OCI-LY3 (cell line): ENCODE results near the gene XCR1.

Source experiments
- H2AFZ ChIP-seq: fragments of 200-600, 300-600 bp; shearing (Covaris generic); 2 replicates; pipeline ENCODE4 v1.6.0; 2014; ENCODE audit warnings: antibody characterized with exemption, low read depth, low read length
- H3K27ac ChIP-seq: fragments of 200-600, 300-600 bp; sonication (generic); 2 replicates; pipeline ENCODE4 v1.5.1; 2014; ENCODE audit warnings: mild to moderate bottlenecking, low read length, moderate library complexity, mixed read lengths
- H3K27me3 ChIP-seq: fragments of 200-600, 300-600 bp; sonication (generic); 2 replicates; pipeline ENCODE4 v1.6.1; 2014; ENCODE audit warnings: low read depth, low read length, mixed read lengths
- H3K36me3 ChIP-seq: fragments of 200-600, 300-600 bp; sonication (generic); replicated peaks from 2 replicates; pipeline ENCODE3; 2014; ENCODE audit warnings: low read depth, low read length, mixed read lengths
- H3K4me1 ChIP-seq: fragments of 300-600, 200-600 bp; sonication (generic); 2 replicates; pipeline ENCODE4 v1.6.1; 2014; ENCODE audit warnings: low read length, mixed read lengths
- H3K4me2 ChIP-seq: fragments of 200-600, 300-600 bp; sonication (generic); 2 replicates; pipeline ENCODE4 v1.6.1; 2014; ENCODE audit warnings: low read length, mixed read lengths
- H3K4me3 ChIP-seq: fragments of 300-600, 200-600 bp; sonication (generic); 2 replicates; pipeline ENCODE4 v1.5.1; 2014; ENCODE audit warnings: antibody characterized with exemption, mild to moderate bottlenecking, low read length, moderate library complexity
- H3K79me2 ChIP-seq: fragments of 300-600, 200-600 bp; shearing (Covaris generic); 2 replicates; pipeline ENCODE4 v1.6.1; 2014; ENCODE audit warnings: mild to moderate bottlenecking, low read length, mixed read lengths
- H3K9ac ChIP-seq: fragments of 300-600, 200-600 bp; shearing (Covaris generic); 2 replicates; pipeline ENCODE4 v1.6.0; 2014; ENCODE audit warnings: mild to moderate bottlenecking, low read length, moderate library complexity
- H3K9me3 ChIP-seq: fragments of 200-600, 300-600 bp; shearing (Covaris generic); 2 replicates; pipeline ENCODE4 v1.6.1; 2014; ENCODE audit warnings: low read length, mixed read lengths; ENCODE audit not compliant: insufficient read depth
- H4K20me1 ChIP-seq: fragments of 200-600, 300-600 bp; sonication (generic); 2 replicates; pipeline ENCODE4 v1.6.1; 2016; ENCODE audit warnings: low read length, mixed read lengths; ENCODE audit not compliant: insufficient read depth
- EZH2phosphoT487 ChIP-seq: fragments of 200-600 bp; shearing (Covaris generic); IDR thresholded peaks from 2 replicates; pipeline ENCODE4 v1.6.1; 2018; ENCODE audit warnings: antibody characterized with exemption, mixed run types, low read depth
- TF ChIP-seq, protein P1 (sequence below): fragments of 200-600, 300-600 bp; sonication (generic); IDR thresholded peaks from 2 replicates; pipeline ENCODE4 v1.5.1; 2014; ENCODE audit warnings: antibody characterized with exemption, low read length, low read depth

XCR1 gene

GRCh38 chr3:45986303-45986982, 40.8 kb downstream of the XCR1 start:
- no peak overlapping the region for H3K4me2 ChIP-seq
- H2AFZ ChIP-seq: no peak overlapping the region
- peaks cover 36% of the 10 kb centered on the region for H4K20me1 ChIP-seq
- TF ChIP-seq, protein P1, sequence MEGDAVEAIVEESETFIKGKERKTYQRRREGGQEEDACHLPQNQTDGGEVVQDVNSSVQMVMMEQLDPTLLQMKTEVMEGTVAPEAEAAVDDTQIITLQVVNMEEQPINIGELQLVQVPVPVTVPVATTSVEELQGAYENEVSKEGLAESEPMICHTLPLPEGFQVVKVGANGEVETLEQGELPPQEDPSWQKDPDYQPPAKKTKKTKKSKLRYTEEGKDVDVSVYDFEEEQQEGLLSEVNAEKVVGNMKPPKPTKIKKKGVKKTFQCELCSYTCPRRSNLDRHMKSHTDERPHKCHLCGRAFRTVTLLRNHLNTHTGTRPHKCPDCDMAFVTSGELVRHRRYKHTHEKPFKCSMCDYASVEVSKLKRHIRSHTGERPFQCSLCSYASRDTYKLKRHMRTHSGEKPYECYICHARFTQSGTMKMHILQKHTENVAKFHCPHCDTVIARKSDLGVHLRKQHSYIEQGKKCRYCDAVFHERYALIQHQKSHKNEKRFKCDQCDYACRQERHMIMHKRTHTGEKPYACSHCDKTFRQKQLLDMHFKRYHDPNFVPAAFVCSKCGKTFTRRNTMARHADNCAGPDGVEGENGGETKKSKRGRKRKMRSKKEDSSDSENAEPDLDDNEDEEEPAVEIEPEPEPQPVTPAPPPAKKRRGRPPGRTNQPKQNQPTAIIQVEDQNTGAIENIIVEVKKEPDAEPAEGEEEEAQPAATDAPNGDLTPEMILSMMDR: no peak
- no peak for TF ChIP-seq EZH2phosphoT487
- no peak overlapping the region for H3K4me3 ChIP-seq
- H3K79me2 ChIP-seq: peaks cover 38% of the 10 kb centered on the region
- H3K9me3 ChIP-seq: no peaks in the 10 kb centered on the region
- H3K36me3 ChIP-seq: peaks cover 30% of the 10 kb centered on the region
- H3K9ac ChIP-seq: no peak overlapping the region
- no peaks in the 10 kb centered on the region for H3K27me3 ChIP-seq
- H3K4me1 ChIP-seq: peaks cover 1% of the 10 kb centered on the region; the same call in 1 of the 2 replicates
- no peak overlapping the region for H3K27ac ChIP-seq

- H3K4me3 ChIP-seq: no peak overlapping the region
- H4K20me1 ChIP-seq: peaks cover 36% of the 10 kb centered on the region
- TF ChIP-seq, protein P1: no peak
- no peak for TF ChIP-seq EZH2phosphoT487
- H3K4me1 ChIP-seq: peaks cover 9% of the 10 kb centered on the region
- H3K9me3 ChIP-seq: no peaks in the 10 kb centered on the region
- no peak overlapping the region for H2AFZ ChIP-seq
- H3K79me2 ChIP-seq: peaks cover 34% of the 10 kb centered on the region
- no peak overlapping the region for H3K9ac ChIP-seq
- H3K27me3 ChIP-seq: no peaks in the 10 kb centered on the region
- peaks cover 37% of the 10 kb centered on the region for H3K36me3 ChIP-seq
- H3K27ac ChIP-seq: no peak overlapping the region
- H3K4me2 ChIP-seq: no peak overlapping the region
Measured at GRCh38 chr3:45985532-45986302, 41.6 kb downstream of the XCR1 start.

DNA sequence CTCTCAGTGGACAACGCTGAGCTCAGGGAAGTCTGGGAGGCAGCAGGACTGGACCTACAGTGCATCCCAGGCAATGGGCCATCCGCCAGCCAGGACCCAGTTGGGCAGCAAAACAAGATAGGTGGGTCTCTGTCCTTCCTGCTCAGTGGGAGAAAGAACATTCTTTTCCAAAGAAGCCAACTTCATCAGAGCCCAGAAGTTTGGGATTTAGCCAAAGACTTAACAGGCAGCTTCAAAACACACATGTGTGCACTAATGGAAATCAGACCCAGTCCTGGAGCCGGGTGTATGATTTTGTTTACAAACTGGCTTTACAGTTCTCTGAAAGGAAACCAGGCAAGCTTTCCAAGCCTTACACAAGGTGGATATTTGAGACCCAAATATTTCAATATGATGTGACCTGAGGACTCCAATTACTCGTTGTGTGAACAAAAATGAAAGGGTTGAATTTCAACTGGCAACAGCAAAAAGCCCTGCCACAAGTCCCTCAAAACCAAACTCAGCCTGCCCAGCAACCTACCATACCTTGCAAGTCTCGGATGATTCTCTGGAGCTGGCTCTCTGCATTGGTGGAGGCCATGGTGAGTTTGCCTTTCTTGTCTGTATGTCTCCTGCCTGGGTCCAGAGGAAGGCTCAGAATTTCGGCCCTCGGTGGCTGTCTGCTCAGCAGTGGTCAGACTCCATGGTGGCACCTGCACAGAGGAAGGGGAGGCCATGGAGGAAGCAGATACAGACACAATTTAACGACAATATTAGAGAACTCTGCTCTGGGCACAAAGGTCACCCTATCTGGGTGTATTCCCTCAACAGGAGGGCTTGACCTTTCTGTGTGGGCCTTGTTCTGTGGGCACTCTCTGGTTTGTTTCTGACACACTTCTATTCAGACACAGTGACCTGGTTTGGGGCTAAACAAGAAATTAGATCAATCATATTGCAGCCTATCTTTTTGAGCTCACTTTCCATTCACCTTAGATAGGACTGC, 42.7 kb downstream of the XCR1 start:
- Histone ChIP-seq H3K4me3 (no peak overlapping the region), H3K9ac (no peak overlapping the region), H3K4me1 (peaks cover 20% of the 10 kb centered on the region), H4K20me1 (peaks cover 32% of the 10 kb centered on the region), H3K36me3 (peaks cover 44% of the 10 kb centered on the region), H3K4me2 (no peak overlapping the region), H3K27me3 (no peaks in the 10 kb centered on the region), H3K9me3 (no peaks in the 10 kb centered on the region), H3K27ac (no peak overlapping the region), H2AFZ (no peak overlapping the region), H3K79me2 (peaks cover 30% of the 10 kb centered on the region)
- TF ChIP-seq EZH2phosphoT487: no peak
- TF ChIP-seq, protein P1: no peak
